Ureter (tissue), 1 donor: ENCODE data around the gene SUZ12. TPM values are rescaled to one million over a fixed set of nuclear protein-coding genes. Genes with fewer than 3 reads are reported as not detected.
"Not testable (repeated sequence)": the region's sequence is repeated elsewhere in the genome, so short reads cannot be mapped to it uniquely, and the experiment has no call there.

Source experiments
- DNase-seq: peaks from one replicate; pipeline ENCODE4 v3.0.0-alpha.2; 2020; ENCODE audit warnings: low spot score
- total RNA-seq: library from RNA; stranded (reverse); gene quantifications from one replicate; pipeline ENCODE4 v1.2.4, GENCODE V29; 2023
- donor health status: DM: yes; HTN: yes; CAD: no.

Gene SUZ12
- total RNA-seq, 1 donor from 2014 or later, result 25.9 TPM

DNA sequence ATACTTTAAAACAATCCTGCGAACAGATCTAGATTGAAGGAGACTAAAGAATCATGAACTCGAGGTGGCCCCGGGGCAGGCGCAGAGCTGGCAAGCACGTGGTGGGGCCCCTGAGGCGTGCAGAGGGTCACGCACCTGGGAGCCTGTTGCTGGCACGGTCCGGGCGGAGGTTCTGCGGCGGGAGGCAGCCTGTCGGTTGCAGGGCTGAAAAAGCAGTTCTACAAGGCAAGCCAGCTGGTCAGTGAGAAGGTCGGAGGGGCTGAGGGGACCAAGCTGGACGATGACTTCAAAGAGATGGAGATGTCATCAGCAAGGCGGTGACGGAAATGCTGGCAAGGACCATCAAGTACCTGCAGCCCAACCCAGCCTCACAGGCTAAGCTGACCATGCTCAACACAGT, 103.4 kb downstream of the SUZ12 start:
- DNase-seq, result not testable (repeated sequence)

DNA sequence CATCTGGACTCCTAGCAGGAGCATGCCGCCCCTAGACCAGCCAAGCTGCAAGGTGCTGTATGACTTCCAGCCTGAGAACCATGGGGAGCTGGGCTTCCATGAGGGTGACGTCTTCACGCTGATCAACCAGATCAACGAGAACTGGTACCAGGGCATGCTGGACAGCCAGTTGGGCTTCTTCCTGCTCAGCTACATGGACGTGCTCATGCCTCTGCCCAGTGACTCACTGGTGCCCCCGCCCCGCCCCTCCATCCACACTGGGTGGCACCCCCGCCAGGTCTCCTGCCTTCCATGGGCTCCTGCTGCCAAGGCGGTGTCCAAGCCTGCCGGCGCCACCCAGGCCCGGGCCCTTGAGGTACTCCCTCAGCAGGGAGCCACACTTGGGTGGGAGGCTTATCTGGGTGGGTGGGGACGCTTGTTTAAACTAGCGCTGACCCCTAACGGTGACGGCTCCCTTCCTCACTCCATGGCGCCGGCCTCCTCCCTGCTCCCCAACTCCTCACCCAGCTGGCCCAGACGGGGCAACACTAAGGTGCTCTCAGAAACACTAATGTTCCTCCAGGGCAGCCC, 104.6 kb downstream of the SUZ12 start:
- DNase-seq, result not testable (repeated sequence)

- not testable (repeated sequence) for DNase-seq
These were observed 105.5 kb downstream of the SUZ12 start for GRCh38 chr17:32042266-32042665.

- not testable (repeated sequence) for DNase-seq
These were observed 108.8 kb downstream of the SUZ12 start for GRCh38 chr17:32045611-32046010.

- not testable (repeated sequence) for DNase-seq
These were observed 110.9 kb downstream of the SUZ12 start for GRCh38 chr17:32047663-32048062.

Other genes starting within 250 kb of the SUZ12 start
- 24.3 TPM for gene COPRS, start 77.8 kb upstream of the SUZ12 start, total RNA-seq
- gene UTP6, start 35.3 kb upstream of the SUZ12 start, total RNA-seq, result 60.2 TPM
- gene LRRC37B, start 70.4 kb downstream of the SUZ12 start, total RNA-seq, result 21.7 TPM
- 37.3 TPM for gene RHOT1, start 205.5 kb downstream of the SUZ12 start, total RNA-seq